ENCODE results near the gene RPS6KL1. TPM values are rescaled to one million over a fixed set of nuclear protein-coding genes. Genes with fewer than 3 reads are reported as not detected.

The RPS6KL1 gene
- total RNA-seq, 1 donor: 0.36 TPM

GRCh38 chr14:74904635-74905503 lies 18.2 kb downstream of the RPS6KL1 start:
- H3K27me3 ChIP-seq (ENCODE audit: insufficient read depth, low read length): no peaks in the 10 kb centered on the region
- no peak overlapping the region for H3K4me3 ChIP-seq (ENCODE audit: insufficient read depth, low read length)
- TF ChIP-seq CTCF (IDR thresholded peaks at IDR 0.05; ENCODE audit: extremely low read depth, low read depth, low read length): no peak
- no peak overlapping the region for H3K27ac ChIP-seq (ENCODE audit: low read depth, low read length)
- no peaks in the 10 kb centered on the region for H3K79me2 ChIP-seq (ENCODE audit: insufficient read depth, low read length)
- H3K36me3 ChIP-seq (ENCODE audit: insufficient read depth, low read length): peaks cover 46% of the 10 kb centered on the region
- DNase-seq (ENCODE audit: insufficient read length, low spot score, missing footprints): peak; percentile 61
- H3K4me2 ChIP-seq (ENCODE audit: insufficient read depth, low read length): no peak overlapping the region
- no peak overlapping the region for H2AFZ ChIP-seq (ENCODE audit: low read length)
- peaks cover 4% of the 10 kb centered on the region for H3K4me1 ChIP-seq (ENCODE audit: insufficient read depth, low read length)
- H4K20me1 ChIP-seq (ENCODE audit: insufficient read depth, low read length): no peaks in the 10 kb centered on the region
- no peaks in the 10 kb centered on the region for H3K9me3 ChIP-seq (ENCODE audit: low read depth, low read length)

- Histone ChIP-seq H3K4me3 (ENCODE audit: insufficient read depth, low read length) (no peak overlapping the region), H3K4me2 (ENCODE audit: insufficient read depth, low read length) (no peak overlapping the region), H3K79me2 (ENCODE audit: insufficient read depth, low read length) (peaks cover 2% of the 10 kb centered on the region), H3K27me3 (ENCODE audit: insufficient read depth, low read length) (no peaks in the 10 kb centered on the region), H2AFZ (ENCODE audit: low read length) (no peak overlapping the region), H3K9me3 (ENCODE audit: low read depth, low read length) (no peaks in the 10 kb centered on the region), H3K27ac (ENCODE audit: low read depth, low read length) (no peak overlapping the region), H4K20me1 (ENCODE audit: insufficient read depth, low read length) (peaks cover 3% of the 10 kb centered on the region), H3K4me1 (ENCODE audit: insufficient read depth, low read length) (peaks cover 4% of the 10 kb centered on the region), H3K36me3 (ENCODE audit: insufficient read depth, low read length) (peaks cover 64% of the 10 kb centered on the region)
- TF ChIP-seq CTCF (IDR thresholded peaks at IDR 0.05; ENCODE audit: extremely low read depth, low read depth, low read length): no peak
- no peak for DNase-seq (ENCODE audit: insufficient read length, low spot score, missing footprints)
Measured at GRCh38 chr14:74902941-74903705, 19.9 kb downstream of the RPS6KL1 start.

DNA sequence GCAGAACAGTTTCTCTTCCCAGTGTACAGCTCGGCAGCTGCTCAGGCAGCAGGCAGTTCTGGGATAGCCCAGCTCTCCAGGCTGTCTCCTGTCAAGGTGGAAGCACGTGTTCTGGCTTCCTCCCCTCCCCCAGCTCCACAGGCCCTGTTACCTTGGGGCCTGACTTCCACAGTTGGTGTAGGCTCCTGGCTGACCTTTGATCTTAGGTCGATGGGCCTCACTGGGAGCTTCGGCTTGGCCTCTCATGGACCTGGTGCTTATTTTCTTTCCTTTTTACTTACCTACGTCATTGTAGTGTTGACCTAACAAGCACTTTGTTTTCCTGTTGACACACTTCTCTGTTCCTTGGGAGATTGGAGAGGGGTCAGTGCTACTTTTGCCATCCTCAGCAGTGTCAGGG lies 24.4 kb downstream of the RPS6KL1 start:
- H3K79me2 ChIP-seq (ENCODE audit: insufficient read depth, low read length): peaks cover 24% of the 10 kb centered on the region
- no peak overlapping the region for H3K4me3 ChIP-seq (ENCODE audit: insufficient read depth, low read length)
- H4K20me1 ChIP-seq (ENCODE audit: insufficient read depth, low read length): peaks cover 6% of the 10 kb centered on the region
- H3K27ac ChIP-seq (ENCODE audit: low read depth, low read length): no peak overlapping the region
- H3K36me3 ChIP-seq (ENCODE audit: insufficient read depth, low read length): peaks cover 93% of the 10 kb centered on the region
- no peak for TF ChIP-seq CTCF (IDR thresholded peaks at IDR 0.05; ENCODE audit: extremely low read depth, low read depth, low read length)
- no peaks in the 10 kb centered on the region for H3K27me3 ChIP-seq (ENCODE audit: insufficient read depth, low read length)
- DNase-seq (ENCODE audit: insufficient read length, low spot score, missing footprints): peak; percentile 15
- H3K4me2 ChIP-seq (ENCODE audit: insufficient read depth, low read length): no peak overlapping the region
- no peaks in the 10 kb centered on the region for H3K4me1 ChIP-seq (ENCODE audit: insufficient read depth, low read length)
- H2AFZ ChIP-seq (ENCODE audit: low read length): no peak overlapping the region
- no peaks in the 10 kb centered on the region for H3K9me3 ChIP-seq (ENCODE audit: low read depth, low read length)

DNA sequence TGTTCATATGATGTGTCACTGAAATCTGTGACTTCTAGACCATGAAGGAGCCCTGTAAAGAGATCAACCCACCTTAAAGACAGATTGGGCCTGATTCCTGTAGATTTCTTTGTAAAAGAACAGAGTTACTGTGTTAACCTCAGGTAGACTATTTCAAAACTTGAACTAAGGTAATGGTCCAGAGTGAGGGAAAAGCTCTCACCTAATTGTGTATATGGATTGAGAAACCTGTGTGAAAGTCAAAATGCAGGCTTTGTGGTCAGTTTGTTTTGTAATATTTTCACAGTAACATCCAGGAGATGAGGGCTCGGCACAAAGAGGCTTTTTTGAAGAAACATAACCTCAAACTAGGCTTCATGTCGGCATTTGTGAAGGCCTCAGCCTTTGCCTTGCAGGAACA lies 25.0 kb downstream of the RPS6KL1 start:
- Histone ChIP-seq H3K27ac (ENCODE audit: low read depth, low read length) (no peak overlapping the region), H3K4me1 (ENCODE audit: insufficient read depth, low read length) (no peaks in the 10 kb centered on the region), H4K20me1 (ENCODE audit: insufficient read depth, low read length) (peaks cover 6% of the 10 kb centered on the region), H3K4me3 (ENCODE audit: insufficient read depth, low read length) (no peak overlapping the region), H3K79me2 (ENCODE audit: insufficient read depth, low read length) (peaks cover 27% of the 10 kb centered on the region), H3K9me3 (ENCODE audit: low read depth, low read length) (no peaks in the 10 kb centered on the region), H3K4me2 (ENCODE audit: insufficient read depth, low read length) (no peak overlapping the region), H3K27me3 (ENCODE audit: insufficient read depth, low read length) (no peaks in the 10 kb centered on the region), H3K36me3 (ENCODE audit: insufficient read depth, low read length) (peaks cover 96% of the 10 kb centered on the region), H2AFZ (ENCODE audit: low read length) (no peak overlapping the region)
- no peak for DNase-seq (ENCODE audit: insufficient read length, low spot score, missing footprints)
- no peak for TF ChIP-seq CTCF (IDR thresholded peaks at IDR 0.05; ENCODE audit: extremely low read depth, low read depth, low read length)

Measured in osteoblast (primary cell).